Epidermal melanocyte (primary cell): ENCODE data around the gene CLDN19.

Source experiments
- DNase-seq: peaks from one replicate; pipeline ENCODE4 v3.0.0; 2011; ENCODE audit warnings: low spot score; ENCODE audit not compliant: insufficient read length

CLDN19 gene

GRCh38 chr1:42739753-42740700, at the start of gene CLDN19:
CLDN19 (minus strand) TSS chr1:42740236; CDS start chr1:42740063, 173 bp downstream.
- DNase-seq, result no peak

GRCh38 chr1:42788021-42788420, 48.0 kb upstream of the CLDN19 start:
- no peak for DNase-seq

- no peak for DNase-seq
These were observed 46.1 kb upstream of the CLDN19 start for GRCh38 chr1:42786097-42786496.

- no peak for DNase-seq
These were observed 45.1 kb upstream of the CLDN19 start, which contains the start of gene TMEM269 for GRCh38 chr1:42784946-42785693. TMEM269 (plus strand) TSS chr1:42784991; CDS start chr1:42789894, 4,903 bp downstream.

DNA sequence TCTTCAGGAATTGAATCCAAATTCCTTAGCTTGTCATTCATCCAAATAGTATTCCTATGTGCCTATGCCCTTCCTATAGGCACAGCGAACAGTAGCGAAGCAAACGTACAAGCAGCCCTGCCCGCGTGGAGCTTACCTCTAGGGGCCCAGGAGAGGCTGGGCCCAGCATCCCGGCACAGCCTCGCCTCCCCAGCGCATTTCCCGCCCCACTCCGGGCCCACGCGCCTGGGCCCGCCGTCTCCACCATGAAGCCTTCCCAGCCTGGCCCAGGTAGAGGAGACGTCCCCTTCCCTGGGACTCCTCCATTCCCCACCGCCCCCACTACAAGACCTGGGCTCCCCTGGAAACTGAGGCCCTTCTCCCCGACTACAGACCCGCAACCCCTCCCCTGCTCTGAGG, 44.5 kb upstream of the CLDN19 start:
- no peak for DNase-seq

DNA sequence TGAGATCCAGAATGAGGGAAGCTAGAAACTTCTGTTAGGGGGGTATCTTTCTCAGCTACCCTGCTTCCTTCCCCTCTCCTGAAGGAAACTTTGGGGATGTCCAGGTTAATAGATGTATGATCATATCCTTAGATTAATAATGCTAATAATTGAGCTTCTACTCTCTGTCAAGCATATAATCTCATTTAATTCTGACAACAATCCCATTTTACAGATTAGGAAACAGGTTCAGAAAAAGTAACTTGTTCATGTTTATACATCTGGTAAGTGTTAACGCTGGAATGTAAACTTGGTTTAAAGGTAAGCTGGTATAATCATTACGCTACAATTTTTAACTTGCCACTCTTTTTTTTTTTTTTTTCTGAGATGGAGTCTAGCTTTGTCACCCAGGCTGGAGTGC, 43.1 kb upstream of the CLDN19 start:
- no peak for DNase-seq

- no peak for DNase-seq
These were observed 40.1 kb upstream of the CLDN19 start for GRCh38 chr1:42780176-42780575.

- no peak for DNase-seq
These were observed 39.7 kb upstream of the CLDN19 start for GRCh38 chr1:42779725-42780124.

GRCh38 chr1:42777852-42778251, 37.8 kb upstream of the CLDN19 start:
- DNase-seq, result peak; percentile 30

DNA sequence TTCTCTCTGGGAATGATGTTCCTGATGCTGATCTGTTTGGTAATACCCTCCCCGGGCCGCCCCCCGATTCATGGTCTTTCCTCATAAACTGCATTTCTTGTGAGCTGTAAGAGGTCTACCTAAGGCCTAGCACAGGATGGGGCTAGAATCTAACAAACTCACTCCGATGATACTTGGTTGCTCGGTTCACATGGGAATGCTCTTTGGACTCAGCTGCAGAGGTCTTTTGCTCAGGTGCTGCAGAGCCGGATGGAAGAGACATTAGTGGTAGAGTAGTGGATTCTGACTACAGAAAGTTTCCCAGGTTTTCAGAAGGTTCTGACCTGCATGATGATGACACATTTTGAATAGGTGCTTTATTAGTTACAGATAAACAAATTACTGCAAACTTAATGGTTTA, 36.5 kb upstream of the CLDN19 start:
- no peak for DNase-seq

DNA sequence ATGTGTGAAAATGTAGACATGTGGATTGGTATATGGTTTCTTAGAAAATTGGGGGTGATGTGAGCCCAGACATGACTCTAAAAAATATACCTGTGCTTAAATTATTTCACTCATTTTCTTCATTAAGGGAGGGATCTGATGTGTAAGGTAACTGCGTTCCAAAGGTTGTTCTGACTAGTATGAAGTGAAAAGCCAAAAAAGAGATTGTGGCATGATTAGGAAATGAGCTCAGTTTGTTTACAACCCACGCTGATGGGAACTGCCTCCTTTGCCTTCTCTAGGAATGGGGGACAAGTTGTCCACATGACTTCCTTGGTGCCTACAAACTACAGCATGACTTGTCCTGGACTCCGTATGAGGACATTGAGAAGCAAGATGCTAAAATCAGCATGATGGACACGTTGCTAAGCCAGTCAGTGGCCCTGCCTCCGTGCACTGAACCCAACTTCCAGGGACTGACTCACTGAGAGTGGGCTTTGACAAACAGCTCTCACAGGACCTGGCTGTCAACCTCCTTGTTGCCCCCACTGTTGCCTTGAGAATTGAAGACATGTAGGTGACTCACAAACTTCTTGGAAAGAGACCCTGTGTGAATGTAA, 35.0 kb upstream of the CLDN19 start:
- no peak for DNase-seq

- DNase-seq, result no peak
These were observed 33.4 kb upstream of the CLDN19 start for GRCh38 chr1:42773420-42773819.

DNA sequence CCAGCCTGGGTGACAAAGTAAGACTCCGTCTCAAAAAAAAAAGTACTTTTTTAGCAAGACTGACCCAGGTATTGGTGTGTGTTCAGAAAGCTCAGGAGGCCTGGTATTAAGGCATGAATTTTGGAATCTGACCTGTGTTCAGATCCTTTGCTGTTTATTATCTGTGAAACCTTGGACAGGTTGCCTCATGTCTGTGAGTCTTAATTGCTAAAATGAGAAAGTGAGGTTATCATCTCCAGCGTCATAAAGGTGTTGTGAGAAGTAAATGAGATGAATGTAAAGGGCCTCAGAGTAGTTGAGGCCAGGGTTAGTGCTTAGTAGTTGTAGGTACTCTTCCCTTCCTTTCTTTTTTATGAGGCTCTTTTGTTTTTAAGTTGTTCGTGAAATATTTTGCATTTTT, 29.8 kb upstream of the CLDN19 start:
- DNase-seq, result no peak

- no peak for DNase-seq
These were observed 28.1 kb upstream of the CLDN19 start for GRCh38 chr1:42768172-42768571.

- DNase-seq, result no peak
These were observed 27.5 kb upstream of the CLDN19 start for GRCh38 chr1:42767510-42768000.

GRCh38 chr1:42766741-42767509, 26.9 kb upstream of the CLDN19 start, which contains the start of the genes C1orf50 and P3H1:
C1orf50 (plus strand) TSS chr1:42767249; CDS start chr1:42767312, 63 bp downstream.
P3H1 (minus strand) TSS chr1:42767028; CDS start chr1:42766971, 57 bp downstream.
- peak; percentile 84 for DNase-seq

GRCh38 chr1:42765832-42766740, 26.1 kb upstream of the CLDN19 start:
- no peak for DNase-seq

DNA sequence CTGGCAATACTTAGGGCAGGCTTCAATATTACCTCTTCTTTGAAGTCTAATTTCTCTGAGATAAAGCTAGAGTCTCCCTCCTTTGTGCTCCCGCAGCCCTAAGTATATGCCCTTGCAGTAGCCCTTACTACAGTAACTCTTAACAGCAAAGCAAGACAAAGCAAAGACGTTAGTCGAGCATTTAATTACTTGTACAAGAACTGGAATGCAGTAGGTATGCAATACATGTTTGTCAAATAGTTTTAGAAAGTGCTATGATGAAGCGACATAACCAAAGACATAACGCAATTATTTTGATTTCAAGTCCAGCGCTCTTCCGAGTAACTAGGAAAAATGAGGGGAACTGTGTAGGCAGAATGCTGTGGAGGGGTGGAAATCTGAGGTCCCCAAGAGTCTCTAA, 25.2 kb upstream of the CLDN19 start:
- no peak for DNase-seq

GRCh38 chr1:42762269-42762668, 22.2 kb upstream of the CLDN19 start:
- no peak for DNase-seq

DNA sequence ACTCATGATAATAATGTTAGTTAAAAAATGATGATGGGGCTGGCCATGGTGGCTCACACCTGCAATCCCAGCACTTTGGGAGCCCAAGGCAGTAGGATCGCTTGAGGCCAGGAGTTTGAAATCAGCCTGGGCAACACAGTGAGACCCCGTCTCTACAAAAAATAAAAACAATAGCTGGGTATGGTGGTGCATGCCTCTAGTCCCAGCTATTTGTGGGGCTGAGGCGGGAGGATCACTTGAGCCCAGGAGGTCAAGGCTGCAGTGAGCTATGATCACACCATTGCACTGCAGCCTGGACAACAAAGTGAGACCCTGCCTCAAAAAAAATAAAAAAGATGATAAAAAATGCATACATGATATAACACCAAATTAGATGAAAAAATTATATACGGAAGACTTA, 21.5 kb upstream of the CLDN19 start:
- DNase-seq, result no peak
